H9 (cell line): Measurements from ENCODE around the gene FBXO42. TPM values are rescaled to one million over a fixed set of nuclear protein-coding genes. Genes with fewer than 3 reads are reported as not detected.

Experiments used
- DNase-seq: peaks from one replicate; pipeline ENCODE4 v3.0.0-alpha.2; 2017
- H2AFZ ChIP-seq: one replicate; pipeline ENCODE4 v1.6.1; 2013; ENCODE audit warnings: mild to moderate bottlenecking, low read length, control low read depth, moderate library complexity
- H2AK5ac ChIP-seq: 2 replicates; pipeline ENCODE4 v1.6.1; 2013; ENCODE audit warnings: low read length, control low read depth, mixed read lengths; ENCODE audit not compliant: insufficient read length
- H2BK120ac ChIP-seq: one replicate; pipeline ENCODE4 v1.6.1; 2013; ENCODE audit warnings: low read depth, mild to moderate bottlenecking, low read length, control low read depth, inconsistent platforms; ENCODE audit not compliant: poor library complexity, severe bottlenecking
- H2BK12ac ChIP-seq: 2 replicates; pipeline ENCODE4 v1.6.1; 2013; ENCODE audit warnings: low read length, control low read depth, mixed read lengths, low read depth; ENCODE audit not compliant: insufficient read length
- H2BK15ac ChIP-seq: 2 replicates; pipeline ENCODE4 v1.6.1; 2013; ENCODE audit warnings: low read depth, low read length, control low read depth
- H2BK20ac ChIP-seq: one replicate; pipeline ENCODE4 v1.6.1; 2013; ENCODE audit warnings: low read depth, mild to moderate bottlenecking, low read length, control low read depth, inconsistent platforms; ENCODE audit not compliant: poor library complexity, severe bottlenecking
- H2BK5ac ChIP-seq: 2 replicates; pipeline ENCODE4 v1.6.1; 2013; ENCODE audit warnings: low read length, control low read depth, mixed read lengths; ENCODE audit not compliant: insufficient read length
- H3K14ac ChIP-seq: 2 replicates; pipeline ENCODE4 v1.6.1; 2013; ENCODE audit warnings: low read length, control low read depth; ENCODE audit not compliant: insufficient read depth
- H3K18ac ChIP-seq: 2 replicates; pipeline ENCODE4 v1.6.1; 2013; ENCODE audit warnings: low read depth, mild to moderate bottlenecking, mixed read lengths, low read length, control low read depth; ENCODE audit not compliant: insufficient read length
- H3K23ac ChIP-seq: 2 replicates; pipeline ENCODE4 v1.6.1; 2013; ENCODE audit warnings: low read length, control low read depth, mixed read lengths, low read depth; ENCODE audit not compliant: insufficient read length
- H3K23me2 ChIP-seq: 2 replicates; pipeline ENCODE4 v1.6.1; 2013; ENCODE audit warnings: low read depth, mild to moderate bottlenecking, mixed read lengths, low read length, control low read depth; ENCODE audit not compliant: insufficient read length, poor library complexity, severe bottlenecking
- H3K27ac ChIP-seq: 2 replicates; pipeline ENCODE4 v1.5.1; 2013; ENCODE audit warnings: low read length, control low read depth, mixed read lengths, low read depth; ENCODE audit not compliant: insufficient read length
- H3K27me3 ChIP-seq: 2 replicates; pipeline ENCODE4 v1.6.1; 2013; ENCODE audit warnings: low read length, control low read depth, inconsistent platforms; ENCODE audit not compliant: insufficient read depth
- H3K4ac ChIP-seq: 2 replicates; pipeline ENCODE4 v1.6.1; 2013; ENCODE audit warnings: low read depth, mild to moderate bottlenecking, control low read depth, inconsistent platforms, low read length, moderate library complexity
- H3K4me1 ChIP-seq: 2 replicates; pipeline ENCODE4 v1.6.1; 2013; ENCODE audit warnings: low read length, control low read depth, inconsistent platforms; ENCODE audit not compliant: insufficient read depth
- H3K4me2 ChIP-seq: 2 replicates; pipeline ENCODE4 v1.6.1; 2013; ENCODE audit warnings: low read length, control low read depth, mixed read lengths; ENCODE audit not compliant: insufficient read length, insufficient read depth
- H3K56ac ChIP-seq: 2 replicates; pipeline ENCODE4 v1.6.1; 2013; ENCODE audit warnings: low read depth, mild to moderate bottlenecking, mixed read lengths, low read length, control low read depth; ENCODE audit not compliant: insufficient read length
- H3K79me1 ChIP-seq: 2 replicates; pipeline ENCODE4 v1.6.1; 2013; ENCODE audit warnings: low read depth, mild to moderate bottlenecking, moderate library complexity, low read length, control low read depth, inconsistent platforms; ENCODE audit not compliant: insufficient read depth, poor library complexity, severe bottlenecking
- H3K79me2 ChIP-seq: 2 replicates; pipeline ENCODE4 v1.6.1; 2013; ENCODE audit warnings: low read length, control low read depth, inconsistent platforms; ENCODE audit not compliant: insufficient read depth
- H3K9ac ChIP-seq: 2 replicates; pipeline ENCODE4 v1.6.1; 2013; ENCODE audit warnings: low read length, control low read depth, mixed read lengths; ENCODE audit not compliant: insufficient read length; ENCODE audit errors: extremely low read depth
- H3K9me3 ChIP-seq: one replicate; pipeline ENCODE4 v1.6.1; 2013; ENCODE audit warnings: low read depth, low read length, inconsistent platforms; ENCODE audit not compliant: control insufficient read depth
- H3T11ph ChIP-seq: one replicate; pipeline ENCODE4 v1.6.1; 2013; ENCODE audit warnings: mild to moderate bottlenecking, low read length, control low read depth, inconsistent platforms
- H4K20me1 ChIP-seq: one replicate; pipeline ENCODE4 v1.6.1; 2013; ENCODE audit not compliant: control insufficient read depth, insufficient read length, insufficient read depth
- H4K5ac ChIP-seq: 2 replicates; pipeline ENCODE4 v1.6.1; 2013; ENCODE audit warnings: low read depth, mild to moderate bottlenecking, mixed read lengths, low read length, control low read depth; ENCODE audit not compliant: insufficient read length
- H4K8ac ChIP-seq: replicated peaks from 2 replicates; pipeline ENCODE4 v1.6.1; 2013; ENCODE audit warnings: low read length, control low read depth, mixed read lengths, low read depth; ENCODE audit not compliant: insufficient read length
- H4K91ac ChIP-seq: 2 replicates; pipeline ENCODE4 v1.6.1; 2013; ENCODE audit warnings: low read depth, mild to moderate bottlenecking, moderate library complexity, mixed read lengths, low read length, control low read depth; ENCODE audit not compliant: insufficient read length
- H3K27ac Mint-ChIP-seq, 3 experiments: 2 replicates in 2 of 3; 3 replicates in 1 of 3; pipeline ENCODE4 v1.8.0; 2020 to 2021; ENCODE audit warnings: mixed read lengths in 3 of 3, mild to moderate bottlenecking in 1 of 3, moderate library complexity in 1 of 3
- H3K27me3 Mint-ChIP-seq: 2 replicates; pipeline ENCODE4 v1.8.0; 2021; ENCODE audit warnings: low read depth, mild to moderate bottlenecking, moderate library complexity, mixed read lengths
- H3K36me3 Mint-ChIP-seq, 3 experiments: 2 replicates in 2 of 3; 3 replicates in 1 of 3; pipeline ENCODE4 v1.8.0; 2020 to 2021; ENCODE audit warnings: low read depth in 3 of 3, mixed read lengths in 3 of 3; ENCODE audit not compliant: insufficient read depth in 1 of 3
- H3K4me1 Mint-ChIP-seq, 2 experiments: 2 replicates each; pipeline ENCODE4 v1.8.0; 2020; ENCODE audit warnings: mixed read lengths in 2 of 2
- H3K4me3 Mint-ChIP-seq, 2 experiments: 2 replicates in 1 of 2; 3 replicates in 1 of 2; pipeline ENCODE4 v1.8.0; 2020 to 2021; ENCODE audit warnings: mild to moderate bottlenecking in 2 of 2, mixed read lengths in 2 of 2, moderate library complexity in 1 of 2
- H3K9me3 Mint-ChIP-seq, 2 experiments: 2 replicates in 1 of 2; 3 replicates in 1 of 2; pipeline ENCODE4 v1.8.0; 2020; ENCODE audit warnings: mild to moderate bottlenecking in 2 of 2, mixed read lengths in 2 of 2, moderate library complexity in 1 of 2
- WGBS: extraction: QIAGEN DNeasy Blood & Tissue Kit; methylation state at CpG from one replicate; pipeline ENCODE4 v1.1.7; 2013; ENCODE audit warnings: missing lambda C conversion rate, low lambda C conversion rate, mixed read lengths; ENCODE audit not compliant: insufficient read length; ENCODE audit errors: extremely low coverage; 5-methylcytosine and 5-hydroxymethylcytosine counted together
- total RNA-seq: library from RNA; stranded (reverse); gene quantifications from 2 replicates; pipeline ENCODE4 v1.2.1, GENCODE V29; 2021
- TF ChIP-seq, protein P1 (sequence below): fragments of 200-600 bp; sonication (generic); conservative IDR thresholded peaks from 3 replicates; pipeline ENCODE4 v1.8.0; 2021; ENCODE audit warnings: antibody characterized with exemption, mild to moderate bottlenecking

FBXO42 gene
- total RNA-seq, 1 experiment from 2014 or later: 17.4 TPM

DNA sequence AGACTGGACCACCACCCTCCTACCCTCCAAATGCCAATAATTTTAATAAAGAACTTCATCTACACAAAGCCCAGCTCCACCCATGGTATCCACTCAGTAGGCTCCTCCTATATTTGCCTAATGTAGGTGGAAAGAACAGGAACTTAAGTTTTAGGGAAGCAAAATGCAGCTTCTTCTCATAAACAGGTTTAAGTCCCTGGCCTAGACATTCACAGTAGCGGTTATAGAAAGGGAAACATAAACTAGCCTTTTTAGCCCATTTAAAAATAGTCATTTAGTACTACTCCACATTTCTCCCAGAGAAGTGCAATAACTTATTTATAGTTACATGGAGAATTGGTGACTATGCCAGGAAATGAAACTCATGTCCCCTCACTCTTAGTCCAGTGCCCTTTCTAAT is 58.7 kb downstream of the FBXO42 start:
- no peaks in the 10 kb centered on the region for H4K20me1 ChIP-seq
- DNase-seq: no peak
- H2BK15ac ChIP-seq: no peak overlapping the region
- H2BK5ac ChIP-seq: no peak overlapping the region
- peaks cover 4% of the 10 kb centered on the region; the same call in 1 of the 2 replicates for H3K4me1 ChIP-seq
- no peak overlapping the region for H4K91ac ChIP-seq
- WGBS: no CpG with 5 or more reads among the region's 1 CpG
- no peak overlapping the region for H2BK120ac ChIP-seq
- H3K4me2 ChIP-seq: no peak overlapping the region
- H3K23ac ChIP-seq: no peak overlapping the region
- no peak overlapping the region for H3K14ac ChIP-seq
- H2BK12ac ChIP-seq: no peak overlapping the region
- no peak overlapping the region for H3K4me3 Mint-ChIP-seq
- H3K56ac ChIP-seq: no peak overlapping the region
- no peak overlapping the region for H3K4ac ChIP-seq
- no peak overlapping the region for H4K8ac ChIP-seq
- H2AFZ ChIP-seq: no peak overlapping the region
- no peaks in the 10 kb centered on the region for H3K9me3 Mint-ChIP-seq
- TF ChIP-seq, protein P1, sequence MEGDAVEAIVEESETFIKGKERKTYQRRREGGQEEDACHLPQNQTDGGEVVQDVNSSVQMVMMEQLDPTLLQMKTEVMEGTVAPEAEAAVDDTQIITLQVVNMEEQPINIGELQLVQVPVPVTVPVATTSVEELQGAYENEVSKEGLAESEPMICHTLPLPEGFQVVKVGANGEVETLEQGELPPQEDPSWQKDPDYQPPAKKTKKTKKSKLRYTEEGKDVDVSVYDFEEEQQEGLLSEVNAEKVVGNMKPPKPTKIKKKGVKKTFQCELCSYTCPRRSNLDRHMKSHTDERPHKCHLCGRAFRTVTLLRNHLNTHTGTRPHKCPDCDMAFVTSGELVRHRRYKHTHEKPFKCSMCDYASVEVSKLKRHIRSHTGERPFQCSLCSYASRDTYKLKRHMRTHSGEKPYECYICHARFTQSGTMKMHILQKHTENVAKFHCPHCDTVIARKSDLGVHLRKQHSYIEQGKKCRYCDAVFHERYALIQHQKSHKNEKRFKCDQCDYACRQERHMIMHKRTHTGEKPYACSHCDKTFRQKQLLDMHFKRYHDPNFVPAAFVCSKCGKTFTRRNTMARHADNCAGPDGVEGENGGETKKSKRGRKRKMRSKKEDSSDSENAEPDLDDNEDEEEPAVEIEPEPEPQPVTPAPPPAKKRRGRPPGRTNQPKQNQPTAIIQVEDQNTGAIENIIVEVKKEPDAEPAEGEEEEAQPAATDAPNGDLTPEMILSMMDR: no peak
- H3K4me1 Mint-ChIP-seq: peaks cover 5 to 15% of the 10 kb centered on the region in 2 experiments
- H3K27me3 Mint-ChIP-seq: peaks cover 2% of the 10 kb centered on the region; the same call in 1 of the 2 replicates
- no peaks in the 10 kb centered on the region for H3K9me3 ChIP-seq
- H4K5ac ChIP-seq: no peak overlapping the region
- H3K27me3 ChIP-seq: no peaks in the 10 kb centered on the region
- no peak overlapping the region; a peak in 1 of 7 replicates for H3K27ac Mint-ChIP-seq
- H3K18ac ChIP-seq: no peak overlapping the region
- no peaks in the 10 kb centered on the region for H3K79me1 ChIP-seq
- H3T11ph ChIP-seq: no peak overlapping the region
- no peaks in the 10 kb centered on the region for H3K79me2 ChIP-seq
- peaks cover 1 to 39% (median 32%) of the 10 kb centered on the region in 3 experiments; a peak in 6 of 7 replicates for H3K36me3 Mint-ChIP-seq
- H3K9ac ChIP-seq: no peak overlapping the region
- H3K23me2 ChIP-seq: no peaks in the 10 kb centered on the region
- H2BK20ac ChIP-seq: no peak overlapping the region
- H2AK5ac ChIP-seq: no peak overlapping the region
- no peak overlapping the region for H3K27ac ChIP-seq
